Left ventricle myocardium superior (tissue), 1 donor: ENCODE data around the gene BIN2. TPM values are rescaled to one million over a fixed set of nuclear protein-coding genes. Genes with fewer than 3 reads are reported as not detected.
"Not testable (repeated sequence)": the region's sequence is repeated elsewhere in the genome, so short reads cannot be mapped to it uniquely, and the experiment has no call there.

Experiments
- ATAC-seq: fragments of 200-7000 bp; cut with Tn5 transposase; one replicate; pipeline ENCODE4 v1.9.1; 2020; ENCODE audit warnings: mild to moderate bottlenecking, moderate library complexity
- DNase-seq: peaks from one replicate; pipeline ENCODE4 v3.0.0-alpha.2; 2020
- intact Hi-C: fragments of 100-400 bp; cut with micrococcal nuclease; formaldehyde crosslinking; loops from one replicate; pipeline ENCODE4 v1.11.0; 2022
- total RNA-seq: library from RNA; stranded (reverse); fragmentation: NEBNext Ultra II Directional; extraction: Animal tissue kit (Norgen Biotek cat#: 25700); gene quantifications from one replicate; pipeline ENCODE4 v1.2.1, GENCODE V29; 2021
- donor health status: DM: no; HTN: yes; CAD: no; lungs with severe emphysema.

BIN2 gene
- total RNA-seq, 1 donor from 2014 or later = 1.7 TPM

GRCh38 chr12:51349026-51349425 is 25.1 kb upstream of the BIN2 start:
- DNase-seq (no peak), ATAC-seq (no peak)
- intact Hi-C loops = no loop called here

- DNase-seq (no peak), ATAC-seq (no peak)
- intact Hi-C loops = no loop called here
Measured at GRCh38 chr12:51348116-51348515, 24.1 kb upstream of the BIN2 start.

GRCh38 chr12:51346581-51346980 is 22.6 kb upstream of the BIN2 start, which contains the start of gene CELA1:
CELA1 (minus strand) TSS chr12:51346679; CDS start chr12:51346638, 41 bp downstream.
- no peak for DNase-seq
- intact Hi-C loops = no loop called here
- no peak for ATAC-seq

GRCh38 chr12:51345681-51346080 is 21.7 kb upstream of the BIN2 start:
- no peak for DNase-seq

GRCh38 chr12:51343201-51343600 is 19.2 kb upstream of the BIN2 start:
- ATAC-seq (no peak), DNase-seq (no peak)
- intact Hi-C loops = no loop called here

More at GRCh38 chr12:51345681-51346080, 21.7 kb upstream of the BIN2 start:
- intact Hi-C loops = no loop called here
- ATAC-seq = no peak

- no peak for DNase-seq
- no peak for ATAC-seq
- intact Hi-C loops = no loop called here
Measured at GRCh38 chr12:51342416-51342815, 18.4 kb upstream of the BIN2 start.

- peak; percentile 43 for DNase-seq
- intact Hi-C loops = no loop called here
- ATAC-seq = peak; percentile 90
Measured at GRCh38 chr12:51341251-51342007, 17.5 kb upstream of the BIN2 start.

GRCh38 chr12:51339750-51340149 is 15.8 kb upstream of the BIN2 start:
- DNase-seq = no peak
- intact Hi-C loops = no loop called here
- ATAC-seq = no peak

- intact Hi-C loops, DNase-seq, ATAC-seq: not testable (repeated sequence)
Measured at GRCh38 chr12:51337336-51337735, 13.4 kb upstream of the BIN2 start.

- ATAC-seq = no peak
- intact Hi-C loops = no loop called here
- no peak for DNase-seq
Measured at GRCh38 chr12:51335931-51336330, 12.0 kb upstream of the BIN2 start.

- intact Hi-C loops = no loop called here
- ATAC-seq (no peak), DNase-seq (no peak)
Measured at GRCh38 chr12:51334764-51335163, 10.8 kb upstream of the BIN2 start.

- ATAC-seq (no peak), DNase-seq (no peak)
- intact Hi-C loops = no loop called here
Measured at GRCh38 chr12:51333536-51333935, 9.6 kb upstream of the BIN2 start.

- ATAC-seq = no peak
- intact Hi-C loops = no loop called here
- DNase-seq = no peak
Measured at GRCh38 chr12:51330186-51330585, 6.2 kb upstream of the BIN2 start.

- no peak for DNase-seq
- ATAC-seq = no peak
- intact Hi-C loops = no loop called here
Measured at GRCh38 chr12:51329742-51330141, 5.8 kb upstream of the BIN2 start.

GRCh38 chr12:51328587-51328986 is 4.6 kb upstream of the BIN2 start:
- no peak for ATAC-seq
- DNase-seq = no peak
- intact Hi-C loops = no loop called here

- intact Hi-C loops = no loop called here
- ATAC-seq (peak; percentile 83), DNase-seq (no peak)
Measured at GRCh38 chr12:51326698-51327439, 2.9 kb upstream of the BIN2 start.

GRCh38 chr12:51324953-51325352 is 979 bp upstream of the BIN2 start:
- ATAC-seq (no peak), DNase-seq (no peak)
- intact Hi-C loops = no loop called here

- ATAC-seq = peak; percentile 12
- intact Hi-C loops = no loop called here
- no peak for DNase-seq
Measured at GRCh38 chr12:51323317-51323960, 535 bp downstream of the BIN2 start.

- DNase-seq = no peak
- intact Hi-C loops = no loop called here
- ATAC-seq = no peak
Measured at GRCh38 chr12:51322452-51322851, 1.5 kb downstream of the BIN2 start.

- DNase-seq = no peak
- intact Hi-C loops = no loop called here
- ATAC-seq = no peak
Measured at GRCh38 chr12:51321882-51322281, 2.1 kb downstream of the BIN2 start.
